Measurements from ENCODE around the gene IQCB1. TPM values are rescaled to one million over a fixed set of nuclear protein-coding genes. Genes with fewer than 3 reads are reported as not detected.

Gene IQCB1, protein sequence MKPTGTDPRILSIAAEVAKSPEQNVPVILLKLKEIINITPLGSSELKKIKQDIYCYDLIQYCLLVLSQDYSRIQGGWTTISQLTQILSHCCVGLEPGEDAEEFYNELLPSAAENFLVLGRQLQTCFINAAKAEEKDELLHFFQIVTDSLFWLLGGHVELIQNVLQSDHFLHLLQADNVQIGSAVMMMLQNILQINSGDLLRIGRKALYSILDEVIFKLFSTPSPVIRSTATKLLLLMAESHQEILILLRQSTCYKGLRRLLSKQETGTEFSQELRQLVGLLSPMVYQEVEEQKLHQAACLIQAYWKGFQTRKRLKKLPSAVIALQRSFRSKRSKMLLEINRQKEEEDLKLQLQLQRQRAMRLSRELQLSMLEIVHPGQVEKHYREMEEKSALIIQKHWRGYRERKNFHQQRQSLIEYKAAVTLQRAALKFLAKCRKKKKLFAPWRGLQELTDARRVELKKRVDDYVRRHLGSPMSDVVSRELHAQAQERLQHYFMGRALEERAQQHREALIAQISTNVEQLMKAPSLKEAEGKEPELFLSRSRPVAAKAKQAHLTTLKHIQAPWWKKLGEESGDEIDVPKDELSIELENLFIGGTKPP
- 20.1 TPM for total RNA-seq (2021; ENCODE audit: unreplicated experiment)
- 11.7 TPM for polyA plus RNA-seq (2012; ENCODE audit: insufficient read length)
- Bru-seq, nascent RNA, result percentile 90 among the genes with signal in this experiment
- BruChase-seq, experiment 1, labeled RNA remaining after a 2-hour chase, result percentile 90 among the genes with signal in this experiment
- percentile 78 among the genes with signal in this experiment for BruChase-seq, experiment 2, labeled RNA remaining after a 6-hour chase
- long read RNA-seq, transcript IQCB1-201 (15 exons, 2,594 nt), result major isoform, 13 of 28 reads
- long read RNA-seq, partial matches to known transcripts, result 6 of 28 reads
- long read RNA-seq, other reads (novel, unspliced or antisense), result 8 of 28 reads

DNA sequence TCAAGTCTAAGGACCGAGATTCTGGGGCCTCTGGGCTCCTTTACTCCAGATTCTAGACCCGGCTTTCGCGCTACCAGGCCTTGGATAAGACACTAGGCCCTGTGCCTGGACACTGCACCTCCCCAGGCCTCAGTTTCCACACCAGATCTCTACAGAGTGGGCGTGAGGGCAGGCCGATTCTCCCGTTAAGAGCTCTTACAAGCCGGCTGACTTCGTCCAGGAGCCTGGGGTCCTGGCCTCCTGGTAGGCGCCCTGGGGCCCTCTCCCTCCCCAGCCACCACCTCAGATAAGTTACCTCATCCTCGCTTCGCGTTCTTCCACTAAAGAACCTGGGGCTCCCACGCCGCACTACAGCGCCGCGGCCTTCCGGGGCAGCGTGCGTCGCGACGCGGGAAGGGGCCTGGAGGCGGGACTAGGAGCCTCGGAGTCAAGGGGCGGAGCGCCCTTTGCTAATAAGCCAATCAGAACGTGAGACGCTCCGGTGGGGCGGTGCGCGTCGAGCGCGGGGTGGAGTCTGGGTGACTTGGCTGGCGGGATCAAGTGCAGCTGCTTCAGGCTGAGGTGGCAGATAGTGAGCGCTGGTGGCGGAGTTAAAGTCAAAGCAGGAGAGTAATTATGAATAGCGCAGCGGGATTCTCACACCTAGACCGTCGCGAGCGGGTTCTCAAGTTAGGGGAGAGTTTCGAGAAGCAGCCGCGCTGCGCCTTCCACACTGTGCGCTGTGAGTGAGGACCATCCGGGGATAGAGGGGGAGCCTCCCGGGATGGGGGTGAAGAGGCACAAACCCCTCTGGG is at the start of gene IQCB1, which contains the start of gene EAF2:
Gene IQCB1 (minus strand): TSS at position 390 of the 794 bp plus-strand sequence. CDS start 6,100 bp downstream, outside the sequence.
Gene EAF2 (plus strand): TSS at position 539 of the 794 bp plus-strand sequence. CDS start 77 bp downstream, at position 616.
- Histone ChIP-seq H3K9me3 (ENCODE audit: control insufficient read depth, insufficient read depth, low read depth, low read length) (no peaks in the 10 kb centered on the region), H3K27ac (ENCODE audit: low read length) (peak within 1 kb of the TSS; percentile 98), H3K36me3 (ENCODE audit: control insufficient read depth, insufficient read depth, low read length) (peaks cover 4% of the 10 kb centered on the region), H3K4me1 (ENCODE audit: control insufficient read depth, insufficient read depth, low read length) (peaks cover 10% of the 10 kb centered on the region), H3K27me3 (ENCODE audit: control insufficient read depth, insufficient read depth, low read length) (no peaks in the 10 kb centered on the region), H3K4me3 (ENCODE audit: low read depth in 2 of 2, low read length in 2 of 2) (peak within 1 kb of the TSS; percentile 75 to 92)
- peak; percentile 100 for ATAC-seq
- no peak for TF ChIP-seq TCF7L2 (IDR thresholded peaks at IDR 0.05; ENCODE audit: low read depth, low read length)
- TF ChIP-seq, protein P1, sequence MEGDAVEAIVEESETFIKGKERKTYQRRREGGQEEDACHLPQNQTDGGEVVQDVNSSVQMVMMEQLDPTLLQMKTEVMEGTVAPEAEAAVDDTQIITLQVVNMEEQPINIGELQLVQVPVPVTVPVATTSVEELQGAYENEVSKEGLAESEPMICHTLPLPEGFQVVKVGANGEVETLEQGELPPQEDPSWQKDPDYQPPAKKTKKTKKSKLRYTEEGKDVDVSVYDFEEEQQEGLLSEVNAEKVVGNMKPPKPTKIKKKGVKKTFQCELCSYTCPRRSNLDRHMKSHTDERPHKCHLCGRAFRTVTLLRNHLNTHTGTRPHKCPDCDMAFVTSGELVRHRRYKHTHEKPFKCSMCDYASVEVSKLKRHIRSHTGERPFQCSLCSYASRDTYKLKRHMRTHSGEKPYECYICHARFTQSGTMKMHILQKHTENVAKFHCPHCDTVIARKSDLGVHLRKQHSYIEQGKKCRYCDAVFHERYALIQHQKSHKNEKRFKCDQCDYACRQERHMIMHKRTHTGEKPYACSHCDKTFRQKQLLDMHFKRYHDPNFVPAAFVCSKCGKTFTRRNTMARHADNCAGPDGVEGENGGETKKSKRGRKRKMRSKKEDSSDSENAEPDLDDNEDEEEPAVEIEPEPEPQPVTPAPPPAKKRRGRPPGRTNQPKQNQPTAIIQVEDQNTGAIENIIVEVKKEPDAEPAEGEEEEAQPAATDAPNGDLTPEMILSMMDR (IDR thresholded peaks at IDR 0.05), result no peak; the same call in 1 of the 2 replicates
- peak; percentile 90 for TF ChIP-seq POLR2AphosphoS5 (IDR thresholded peaks at IDR 0.05; ENCODE audit: low read depth, low read length)
- TF ChIP-seq, protein P2, sequence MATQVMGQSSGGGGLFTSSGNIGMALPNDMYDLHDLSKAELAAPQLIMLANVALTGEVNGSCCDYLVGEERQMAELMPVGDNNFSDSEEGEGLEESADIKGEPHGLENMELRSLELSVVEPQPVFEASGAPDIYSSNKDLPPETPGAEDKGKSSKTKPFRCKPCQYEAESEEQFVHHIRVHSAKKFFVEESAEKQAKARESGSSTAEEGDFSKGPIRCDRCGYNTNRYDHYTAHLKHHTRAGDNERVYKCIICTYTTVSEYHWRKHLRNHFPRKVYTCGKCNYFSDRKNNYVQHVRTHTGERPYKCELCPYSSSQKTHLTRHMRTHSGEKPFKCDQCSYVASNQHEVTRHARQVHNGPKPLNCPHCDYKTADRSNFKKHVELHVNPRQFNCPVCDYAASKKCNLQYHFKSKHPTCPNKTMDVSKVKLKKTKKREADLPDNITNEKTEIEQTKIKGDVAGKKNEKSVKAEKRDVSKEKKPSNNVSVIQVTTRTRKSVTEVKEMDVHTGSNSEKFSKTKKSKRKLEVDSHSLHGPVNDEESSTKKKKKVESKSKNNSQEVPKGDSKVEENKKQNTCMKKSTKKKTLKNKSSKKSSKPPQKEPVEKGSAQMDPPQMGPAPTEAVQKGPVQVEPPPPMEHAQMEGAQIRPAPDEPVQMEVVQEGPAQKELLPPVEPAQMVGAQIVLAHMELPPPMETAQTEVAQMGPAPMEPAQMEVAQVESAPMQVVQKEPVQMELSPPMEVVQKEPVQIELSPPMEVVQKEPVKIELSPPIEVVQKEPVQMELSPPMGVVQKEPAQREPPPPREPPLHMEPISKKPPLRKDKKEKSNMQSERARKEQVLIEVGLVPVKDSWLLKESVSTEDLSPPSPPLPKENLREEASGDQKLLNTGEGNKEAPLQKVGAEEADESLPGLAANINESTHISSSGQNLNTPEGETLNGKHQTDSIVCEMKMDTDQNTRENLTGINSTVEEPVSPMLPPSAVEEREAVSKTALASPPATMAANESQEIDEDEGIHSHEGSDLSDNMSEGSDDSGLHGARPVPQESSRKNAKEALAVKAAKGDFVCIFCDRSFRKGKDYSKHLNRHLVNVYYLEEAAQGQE (IDR thresholded peaks at IDR 0.05; ENCODE audit: insufficient read depth in 1 of 2, low read depth in 2 of 2, low read length in 1 of 2), result no peak
- TF ChIP-seq SIN3A (IDR thresholded peaks at IDR 0.05; ENCODE audit: borderline replicate concordance, insufficient read depth, low read depth, low read length), result 0 out of 2 replicates have a peak, but pooled peaks have one; percentile 67
- BruUV-seq (replicated peaks), result no TSS peak
- intact Hi-C loops (cut with micrococcal nuclease; ENCODE audit: unreplicated experiment) (loop anchor here (10.0 kb wide), 1 partner anchor 550 kb away; the partner anchor contains the start of genes FAM162A and MIX23), in situ Hi-C loops (cut with HindIII; ENCODE audit: low pct_unique_long_range_greater_than_20kb, low sequenced_read_pairs) (no loop called here)
- peak; percentile 87 for DNase-seq (ENCODE audit: low read depth, low spot score)
- POLR2A ChIA-PET, result no interaction called here
- CTCF ChIA-PET, result no interaction called here

DNA sequence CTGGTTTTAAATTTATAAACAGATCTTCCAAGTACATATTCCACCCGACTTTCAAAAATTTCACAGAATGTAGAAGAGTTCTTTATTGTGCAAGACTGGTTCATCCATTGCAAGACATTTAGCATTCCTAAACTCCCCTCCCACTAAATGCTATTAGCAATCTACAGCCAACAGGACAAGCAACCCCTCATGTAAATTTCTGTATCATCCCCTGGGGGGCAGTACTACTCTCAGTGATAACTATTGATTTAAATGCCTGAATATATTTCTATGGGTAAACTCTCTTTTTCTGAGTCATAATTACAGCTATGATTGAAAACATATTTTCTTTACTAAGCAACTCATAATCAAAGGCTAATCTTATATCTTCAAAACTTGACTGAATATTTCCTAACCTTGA is 48.6 kb upstream of the IQCB1 start:
- ATAC-seq (no peak), DNase-seq (ENCODE audit: low read depth, low spot score) (no peak)
- no TSS peak for BruUV-seq (replicated peaks)
- ChIA-PET CTCF (no interaction called here), POLR2A (no interaction called here)
- H3K27me3 ChIP-seq (ENCODE audit: control insufficient read depth, insufficient read depth, low read length), result no peaks in the 10 kb centered on the region
- no peaks in the 10 kb centered on the region for H3K9me3 ChIP-seq (ENCODE audit: control insufficient read depth, insufficient read depth, low read depth, low read length)
- in situ Hi-C loops (cut with HindIII; ENCODE audit: low pct_unique_long_range_greater_than_20kb, low sequenced_read_pairs) (no loop called here), intact Hi-C loops (cut with micrococcal nuclease; ENCODE audit: unreplicated experiment) (no loop called here)
- TF ChIP-seq, protein P1 (IDR thresholded peaks at IDR 0.05), result peak; percentile 54; the same call in 1 of the 2 replicates
- TF ChIP-seq TCF7L2 (IDR thresholded peaks at IDR 0.05; ENCODE audit: low read depth, low read length), result no peak
- no peak overlapping the region for H3K27ac ChIP-seq (ENCODE audit: low read length)
- no peak overlapping the region for H3K4me3 ChIP-seq (ENCODE audit: low read depth in 2 of 2, low read length in 2 of 2)
- no peaks in the 10 kb centered on the region for H3K4me1 ChIP-seq (ENCODE audit: control insufficient read depth, insufficient read depth, low read length)
- H3K36me3 ChIP-seq (ENCODE audit: control insufficient read depth, insufficient read depth, low read length), result no peaks in the 10 kb centered on the region
